Liver (tissue), 3 donors: Measurements from ENCODE around the gene UBE2QL1.

Experiments used
- FOXA2 ChIP-seq: IDR thresholded peaks from 2 replicates; pipeline ENCODE4 v1.6.1; 2016; ENCODE audit warnings: antibody characterized with exemption
- RAD21 ChIP-seq, 2 donors: IDR thresholded peaks; 2 replicates each; pipeline ENCODE4 v1.6.1; 2016; ENCODE audit warnings: antibody characterized with exemption in 2 of 2, mild to moderate bottlenecking in 2 of 2
- YY1 ChIP-seq: IDR thresholded peaks from 2 replicates; pipeline ENCODE4 v1.6.1; 2016; ENCODE audit warnings: antibody characterized with exemption, mild to moderate bottlenecking
- TF ChIP-seq, protein P1 (sequence below): fragments of 150-350 bp; IDR thresholded peaks from 2 replicates; pipeline ENCODE4 v1.5.1; 2017; ENCODE audit warnings: improper control_type of control experiment, low read depth, low read length; ENCODE audit not compliant: missing input control
- donor health status: healthy.
- donor health status: healthy.

DNA sequence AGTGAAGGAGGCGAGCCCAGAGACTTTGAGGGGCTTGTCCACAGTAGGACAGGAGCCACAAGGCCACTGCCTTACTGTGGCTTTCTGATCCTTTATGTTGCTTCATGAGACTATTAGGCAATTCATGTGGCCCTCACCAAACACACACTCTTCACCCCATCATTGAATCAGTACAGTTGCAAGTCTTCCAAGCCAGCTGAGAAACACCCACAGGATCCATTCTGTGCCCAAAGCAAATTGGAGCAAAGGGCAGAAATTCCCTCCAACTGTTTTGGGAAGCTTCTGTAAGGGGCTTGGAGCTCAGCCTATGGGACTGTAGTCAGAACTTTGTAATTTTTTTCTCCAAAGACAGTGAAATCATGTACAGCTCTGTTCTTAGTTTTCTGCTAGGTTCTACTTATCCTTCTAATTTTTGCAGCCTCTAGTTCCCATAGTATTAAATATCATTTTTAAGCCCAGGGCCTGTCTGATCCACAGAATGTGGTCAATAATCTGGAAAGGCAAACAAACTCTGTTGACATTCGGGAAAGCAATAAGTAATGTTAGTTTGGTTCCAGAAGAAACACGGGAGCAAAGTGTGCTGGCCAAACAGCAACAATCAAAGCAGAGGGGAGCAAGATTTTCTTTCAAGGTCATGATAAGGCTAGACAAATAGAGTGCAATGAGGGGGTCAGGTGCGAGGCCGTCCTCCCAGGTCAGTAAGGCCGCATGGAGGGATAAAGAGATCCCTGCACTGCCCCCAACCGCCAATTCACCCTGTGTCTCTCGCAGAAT is 47.0 kb downstream of the UBE2QL1 start:
- TF ChIP-seq RAD21 (IDR thresholded peaks at IDR 0.05) = no peak
- peak; percentile 12 for TF ChIP-seq YY1
- TF ChIP-seq, protein P1, sequence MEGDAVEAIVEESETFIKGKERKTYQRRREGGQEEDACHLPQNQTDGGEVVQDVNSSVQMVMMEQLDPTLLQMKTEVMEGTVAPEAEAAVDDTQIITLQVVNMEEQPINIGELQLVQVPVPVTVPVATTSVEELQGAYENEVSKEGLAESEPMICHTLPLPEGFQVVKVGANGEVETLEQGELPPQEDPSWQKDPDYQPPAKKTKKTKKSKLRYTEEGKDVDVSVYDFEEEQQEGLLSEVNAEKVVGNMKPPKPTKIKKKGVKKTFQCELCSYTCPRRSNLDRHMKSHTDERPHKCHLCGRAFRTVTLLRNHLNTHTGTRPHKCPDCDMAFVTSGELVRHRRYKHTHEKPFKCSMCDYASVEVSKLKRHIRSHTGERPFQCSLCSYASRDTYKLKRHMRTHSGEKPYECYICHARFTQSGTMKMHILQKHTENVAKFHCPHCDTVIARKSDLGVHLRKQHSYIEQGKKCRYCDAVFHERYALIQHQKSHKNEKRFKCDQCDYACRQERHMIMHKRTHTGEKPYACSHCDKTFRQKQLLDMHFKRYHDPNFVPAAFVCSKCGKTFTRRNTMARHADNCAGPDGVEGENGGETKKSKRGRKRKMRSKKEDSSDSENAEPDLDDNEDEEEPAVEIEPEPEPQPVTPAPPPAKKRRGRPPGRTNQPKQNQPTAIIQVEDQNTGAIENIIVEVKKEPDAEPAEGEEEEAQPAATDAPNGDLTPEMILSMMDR = no peak
- TF ChIP-seq FOXA2 = peak; percentile 14
